ENCODE data around the gene KCNJ4.

GRCh38 chr22:38479096-38479837 is 24.3 kb upstream of the KCNJ4 start:
- TF ChIP-seq POLR2A (IDR thresholded peaks at IDR 0.05) (no peak), CTCF (IDR thresholded peaks at IDR 0.05) (no peak)

Data from Peyer's patch (tissue), 4 donors.